ENCODE data around the gene SUMF1.
A peak's percentile ranks its signal among the peaks of the same experiment; 100 is the strongest.

Gene SUMF1

GRCh38 chr3:4419386-4419785 lies 47.7 kb downstream of the SUMF1 start:
- in situ Hi-C loops (cut with HindIII; ENCODE audit: low sequenced_read_pairs) = no loop called here
- DNase-seq (ENCODE audit: low read depth, low spot score) = no peak
- no peak for TF ChIP-seq CTCF (IDR thresholded peaks at IDR 0.05; ENCODE audit: low read depth, low read length)
- no peak overlapping the region for H3K4me3 ChIP-seq (ENCODE audit: low read depth, low read length)

- no peak for DNase-seq (ENCODE audit: low read depth, low spot score)
- in situ Hi-C loops (cut with HindIII; ENCODE audit: low sequenced_read_pairs) = no loop called here
- no peak for TF ChIP-seq CTCF (IDR thresholded peaks at IDR 0.05; ENCODE audit: low read depth, low read length)
Observed at GRCh38 chr3:4418156-4418555, 48.9 kb downstream of the SUMF1 start.

GRCh38 chr3:4417449-4417848 lies 49.6 kb downstream of the SUMF1 start:
- peak; percentile 84 for DNase-seq (ENCODE audit: low read depth, low spot score)
- no peak for TF ChIP-seq CTCF (IDR thresholded peaks at IDR 0.05; ENCODE audit: low read depth, low read length)
- in situ Hi-C loops (cut with HindIII; ENCODE audit: low sequenced_read_pairs) = no loop called here
- no peak overlapping the region for H3K4me3 ChIP-seq (ENCODE audit: low read depth, low read length)

More at GRCh38 chr3:4418156-4418555, 48.9 kb downstream of the SUMF1 start:
- H3K4me3 ChIP-seq (ENCODE audit: low read depth, low read length) = no peak overlapping the region

- DNase-seq (ENCODE audit: low read depth, low spot score) = peak; percentile 93
- no peak for TF ChIP-seq CTCF (IDR thresholded peaks at IDR 0.05; ENCODE audit: low read depth, low read length)
- in situ Hi-C loops (cut with HindIII; ENCODE audit: low sequenced_read_pairs) = no loop called here
- no peak overlapping the region for H3K4me3 ChIP-seq (ENCODE audit: low read depth, low read length)
Observed at GRCh38 chr3:4416961-4417360, 50.1 kb downstream of the SUMF1 start.

- no peak for TF ChIP-seq CTCF (IDR thresholded peaks at IDR 0.05; ENCODE audit: low read depth, low read length)
- in situ Hi-C loops (cut with HindIII; ENCODE audit: low sequenced_read_pairs) = no loop called here
- no peak overlapping the region for H3K4me3 ChIP-seq (ENCODE audit: low read depth, low read length)
- DNase-seq (ENCODE audit: low read depth, low spot score) = no peak
Observed at GRCh38 chr3:4416427-4416945, 50.6 kb downstream of the SUMF1 start.

GRCh38 chr3:4413467-4413866 lies 53.6 kb downstream of the SUMF1 start:
- H3K4me3 ChIP-seq (ENCODE audit: low read depth, low read length) = no peak overlapping the region
- TF ChIP-seq CTCF (IDR thresholded peaks at IDR 0.05; ENCODE audit: low read depth, low read length) = no peak
- peak; percentile 22 for DNase-seq (ENCODE audit: low read depth, low spot score)
- in situ Hi-C loops (cut with HindIII; ENCODE audit: low sequenced_read_pairs) = no loop called here

- DNase-seq (ENCODE audit: low read depth, low spot score) = no peak
- TF ChIP-seq CTCF (IDR thresholded peaks at IDR 0.05; ENCODE audit: low read depth, low read length) = no peak
- H3K4me3 ChIP-seq (ENCODE audit: low read depth, low read length) = no peak overlapping the region
- in situ Hi-C loops (cut with HindIII; ENCODE audit: low sequenced_read_pairs) = no loop called here
Observed at GRCh38 chr3:4411833-4412232, 55.2 kb downstream of the SUMF1 start.

Measured in astrocyte of the spinal cord (primary cell).